Calu3 (cell line): ENCODE measurements around the gene NXNL1. TPM values are rescaled to one million over a fixed set of nuclear protein-coding genes. Genes with fewer than 3 reads are reported as not detected.

ENCODE experiments used
- BruUV-seq: library from RNA; stranded (reverse); fragments of 400-500 nt; replicated peaks from 2 replicates; lab custom pipeline; 2021; lab: Mats Ljungman, UMichigan
- CTCF ChIA-PET: fragments of 300-600 bp; sonication (Branson Sonifier 250); formaldehyde crosslinking; loops from one replicate; lab custom pipeline; 2022; ENCODE audit warnings: antibody characterized with exemption; lab: Charles Lee
- DNase-seq: peaks from one replicate; pipeline ENCODE4 v3.0.0; 2022
- H3K27ac Mint-ChIP-seq: one replicate; pipeline ENCODE4 v1.8.0; 2022; ENCODE audit warnings: mixed read lengths; ENCODE audit not compliant: unreplicated experiment
- H3K27me3 Mint-ChIP-seq: one replicate; pipeline ENCODE4 v1.8.0; 2022; ENCODE audit warnings: mixed read lengths; ENCODE audit not compliant: unreplicated experiment
- H3K36me3 Mint-ChIP-seq: one replicate; pipeline ENCODE4 v1.8.0; 2022; ENCODE audit warnings: mild to moderate bottlenecking, moderate library complexity, mixed read lengths; ENCODE audit not compliant: insufficient read depth, unreplicated experiment
- H3K4me1 Mint-ChIP-seq: one replicate; pipeline ENCODE4 v1.8.0; 2022; ENCODE audit warnings: mild to moderate bottlenecking, low read depth, mixed read lengths; ENCODE audit not compliant: unreplicated experiment
- H3K4me3 Mint-ChIP-seq: one replicate; pipeline ENCODE4 v1.8.0; 2022; ENCODE audit warnings: mild to moderate bottlenecking, low read depth, moderate library complexity, mixed read lengths; ENCODE audit not compliant: unreplicated experiment
- H3K9me3 Mint-ChIP-seq: one replicate; pipeline ENCODE4 v1.8.0; 2022; ENCODE audit warnings: low read depth, mixed read lengths; ENCODE audit not compliant: unreplicated experiment
- intact Hi-C: fragments of 100-400 bp; cut with micrococcal nuclease; formaldehyde crosslinking; loops from one replicate; pipeline ENCODE4 v1.10.0; 2022; ENCODE audit not compliant: unreplicated experiment
- total RNA-seq: library from RNA; stranded (reverse); gene quantifications from 2 replicates; pipeline ENCODE4 v1.2.3, GENCODE V29; 2022
- TF ChIP-seq, protein P1 (sequence below): fragments of 200-600 bp; IDR thresholded peaks from one replicate; pipeline ENCODE4 v1.8.0; 2022; ENCODE audit warnings: antibody characterized with exemption; ENCODE audit not compliant: unreplicated experiment

Gene NXNL1
- total RNA-seq, 1 experiment from 2014 or later = not detected

DNA sequence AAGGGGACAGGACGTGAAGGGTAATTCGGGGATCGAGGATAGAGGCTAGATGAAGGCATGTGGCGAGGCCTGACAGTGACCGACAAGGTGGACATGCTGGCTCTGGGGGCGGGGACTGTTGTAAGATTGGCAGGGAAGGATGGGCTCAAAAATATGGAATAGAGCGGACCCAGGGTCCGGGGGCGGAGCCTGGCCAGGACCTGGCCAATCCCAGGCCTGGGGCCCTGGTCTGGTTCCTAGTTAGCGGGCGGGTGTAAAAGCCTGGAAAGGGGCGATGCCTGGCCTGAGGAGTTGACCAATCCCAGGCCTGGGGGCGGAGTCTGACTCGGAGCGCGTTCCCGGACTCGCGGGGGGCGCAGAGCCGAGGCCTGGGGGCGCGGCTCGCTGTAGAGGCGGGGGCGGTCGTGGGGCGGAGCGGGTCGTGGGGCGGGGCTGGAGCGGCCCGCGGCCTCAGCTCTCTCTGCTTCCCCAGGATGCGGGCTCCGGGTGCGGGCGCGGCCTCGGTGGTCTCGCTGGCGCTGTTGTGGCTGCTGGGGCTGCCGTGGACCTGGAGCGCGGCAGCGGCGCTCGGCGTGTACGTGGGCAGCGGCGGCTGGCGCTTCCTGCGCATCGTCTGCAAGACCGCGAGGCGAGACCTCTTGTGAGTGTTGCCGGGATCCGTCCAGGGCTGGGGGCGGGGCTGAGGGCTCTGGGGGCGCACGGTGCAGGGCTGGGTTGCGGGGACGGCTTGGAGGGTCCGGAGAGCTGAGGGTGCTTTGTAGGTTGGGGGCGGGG lies 9.5 kb upstream of the NXNL1 start, which contains the start of gene SLC27A1:
Gene SLC27A1 (plus strand): TSS at position 457 of the 774 bp plus-strand sequence. CDS start 17 bp downstream, at position 474.
- Mint-ChIP-seq H3K36me3 (peaks cover 53% of the 10 kb centered on the region), H3K27ac (peak within 1 kb of the TSS; percentile 59), H3K9me3 (no peaks in the 10 kb centered on the region), H3K4me1 (peaks cover 18% of the 10 kb centered on the region), H3K4me3 (peak within 1 kb of the TSS; percentile 81), H3K27me3 (no peaks in the 10 kb centered on the region)
- intact Hi-C loops = no loop called here
- CTCF ChIA-PET = interaction anchor here (1.0 to 1.3 kb wide), 2 partner anchors 26 to 41 kb away, joined by 3 to 7 read pairs; partner anchors contain the start of gene PGLS
- peak; percentile 97 for DNase-seq
- BruUV-seq = no TSS peak
- TF ChIP-seq, protein P1, sequence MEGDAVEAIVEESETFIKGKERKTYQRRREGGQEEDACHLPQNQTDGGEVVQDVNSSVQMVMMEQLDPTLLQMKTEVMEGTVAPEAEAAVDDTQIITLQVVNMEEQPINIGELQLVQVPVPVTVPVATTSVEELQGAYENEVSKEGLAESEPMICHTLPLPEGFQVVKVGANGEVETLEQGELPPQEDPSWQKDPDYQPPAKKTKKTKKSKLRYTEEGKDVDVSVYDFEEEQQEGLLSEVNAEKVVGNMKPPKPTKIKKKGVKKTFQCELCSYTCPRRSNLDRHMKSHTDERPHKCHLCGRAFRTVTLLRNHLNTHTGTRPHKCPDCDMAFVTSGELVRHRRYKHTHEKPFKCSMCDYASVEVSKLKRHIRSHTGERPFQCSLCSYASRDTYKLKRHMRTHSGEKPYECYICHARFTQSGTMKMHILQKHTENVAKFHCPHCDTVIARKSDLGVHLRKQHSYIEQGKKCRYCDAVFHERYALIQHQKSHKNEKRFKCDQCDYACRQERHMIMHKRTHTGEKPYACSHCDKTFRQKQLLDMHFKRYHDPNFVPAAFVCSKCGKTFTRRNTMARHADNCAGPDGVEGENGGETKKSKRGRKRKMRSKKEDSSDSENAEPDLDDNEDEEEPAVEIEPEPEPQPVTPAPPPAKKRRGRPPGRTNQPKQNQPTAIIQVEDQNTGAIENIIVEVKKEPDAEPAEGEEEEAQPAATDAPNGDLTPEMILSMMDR = no peak

DNA sequence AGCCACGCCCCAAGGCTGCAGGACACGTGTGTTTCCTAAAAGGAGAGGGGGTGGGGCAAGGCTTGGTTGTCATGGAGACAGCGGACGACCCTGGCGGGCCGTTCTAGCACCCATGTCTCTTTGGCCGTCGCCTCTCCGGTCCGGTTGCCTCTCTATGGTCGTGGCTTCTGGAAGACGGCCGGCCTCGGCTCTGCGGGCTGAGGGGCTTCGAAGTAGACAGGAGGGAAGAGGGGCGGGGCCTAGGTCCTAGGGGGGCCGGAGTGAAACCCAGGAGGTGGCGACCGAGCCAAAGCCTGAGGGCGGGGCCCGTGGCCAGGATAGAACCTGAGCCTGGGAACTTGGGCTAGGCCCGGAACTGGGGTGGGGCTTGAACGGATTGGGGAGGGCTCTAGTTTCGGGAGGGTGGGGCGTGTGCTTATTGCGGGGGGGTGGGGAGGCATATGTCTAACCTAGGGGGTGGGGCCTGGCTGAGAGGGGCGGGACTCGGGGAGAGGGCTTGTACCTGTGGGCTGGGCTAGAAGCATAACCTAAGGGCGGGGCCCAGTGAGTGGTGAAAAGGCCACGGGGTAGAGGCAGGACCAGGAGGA lies 8.8 kb upstream of the NXNL1 start:
- TF ChIP-seq, protein P1 = no peak
- peak overlapping the region; percentile 24 for H3K27ac Mint-ChIP-seq
- CTCF ChIA-PET = no interaction called here
- no TSS peak for BruUV-seq
- no peaks in the 10 kb centered on the region for H3K27me3 Mint-ChIP-seq
- DNase-seq = peak; percentile 91
- H3K4me1 Mint-ChIP-seq = peaks cover 18% of the 10 kb centered on the region
- intact Hi-C loops = no loop called here
- H3K4me3 Mint-ChIP-seq = peak overlapping the region; percentile 81
- no peaks in the 10 kb centered on the region for H3K9me3 Mint-ChIP-seq
- peaks cover 53% of the 10 kb centered on the region for H3K36me3 Mint-ChIP-seq

DNA sequence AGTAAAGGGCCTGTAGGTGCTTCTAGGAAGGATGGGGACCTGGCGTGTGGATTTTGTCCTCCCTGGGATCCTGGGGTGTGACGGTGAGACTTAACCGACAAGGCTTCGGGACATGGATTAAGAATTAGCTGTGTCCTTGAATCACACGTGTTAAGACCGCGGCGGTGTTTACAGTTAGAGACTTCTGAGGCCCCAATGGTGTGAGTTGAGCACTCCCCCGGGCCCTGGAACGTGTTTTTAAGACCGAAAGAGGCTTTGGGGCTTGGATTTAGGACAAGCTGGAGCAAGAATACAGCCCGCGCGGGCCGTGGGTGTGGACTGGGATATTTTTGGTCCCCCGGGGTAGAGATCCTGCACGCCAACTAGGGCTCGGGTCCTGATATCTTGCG lies 8.4 kb upstream of the NXNL1 start:
- BruUV-seq = no TSS peak
- no peaks in the 10 kb centered on the region for H3K9me3 Mint-ChIP-seq
- intact Hi-C loops = no loop called here
- H3K4me1 Mint-ChIP-seq = peaks cover 18% of the 10 kb centered on the region
- DNase-seq = no peak
- peak overlapping the region; percentile 81 for H3K4me3 Mint-ChIP-seq
- peak overlapping the region; percentile 24 for H3K27ac Mint-ChIP-seq
- TF ChIP-seq, protein P1 = no peak
- H3K27me3 Mint-ChIP-seq = no peaks in the 10 kb centered on the region
- H3K36me3 Mint-ChIP-seq = peaks cover 53% of the 10 kb centered on the region
- CTCF ChIA-PET = interaction anchor here (0.6 kb wide), 1 partner anchor 25 kb away, joined by 4 read pairs; no protein-coding TSS in a partner anchor

DNA sequence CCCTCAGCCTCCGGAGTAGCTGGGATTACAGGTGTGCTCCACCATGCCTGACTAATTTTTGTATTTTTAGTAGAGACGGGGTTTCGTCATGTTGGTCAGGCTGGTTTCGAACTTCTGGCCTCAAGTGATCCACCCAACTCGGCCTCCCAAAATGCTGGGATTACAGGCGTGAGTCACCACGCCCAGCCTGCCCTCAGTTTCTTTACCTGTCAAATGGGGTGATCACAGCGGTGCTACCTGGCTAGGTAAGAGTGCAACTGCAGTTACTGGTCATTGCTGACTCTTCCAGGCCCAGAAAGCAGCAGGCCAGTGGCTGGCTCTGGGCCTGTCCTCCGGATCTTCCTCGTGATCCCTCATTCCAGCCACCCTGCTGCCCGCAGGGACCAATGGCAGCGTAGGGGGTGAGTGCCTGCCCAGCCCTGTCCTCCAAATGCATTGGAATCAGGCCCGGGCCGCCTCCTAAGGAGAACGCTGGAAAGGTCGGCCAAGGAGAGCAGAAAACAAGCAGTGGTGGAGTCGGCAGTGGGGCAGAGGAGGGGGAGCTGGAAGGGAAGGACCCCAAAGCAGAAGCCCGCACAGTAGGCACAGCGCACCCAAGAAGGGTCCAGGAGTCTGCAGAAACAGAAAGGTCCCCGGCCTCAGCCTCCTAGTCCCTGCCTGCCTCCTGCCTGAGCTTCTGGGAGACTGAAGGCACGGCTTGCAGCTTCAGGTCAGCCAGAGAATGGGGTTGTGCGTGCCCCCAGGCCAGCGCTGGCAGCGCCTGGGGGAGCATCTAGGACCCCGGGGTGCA lies 7.8 kb upstream of the NXNL1 start:
- peaks cover 47% of the 10 kb centered on the region for H3K36me3 Mint-ChIP-seq
- TF ChIP-seq, protein P1 = no peak
- DNase-seq = no peak
- CTCF ChIA-PET = interaction anchor here (0.6 kb wide), 1 partner anchor 24 kb away, joined by 4 read pairs; no protein-coding TSS in a partner anchor
- H3K4me3 Mint-ChIP-seq = peak overlapping the region; percentile 81
- H3K4me1 Mint-ChIP-seq = peaks cover 18% of the 10 kb centered on the region
- H3K9me3 Mint-ChIP-seq = no peaks in the 10 kb centered on the region
- no TSS peak for BruUV-seq
- no peaks in the 10 kb centered on the region for H3K27me3 Mint-ChIP-seq
- peak overlapping the region; percentile 24 for H3K27ac Mint-ChIP-seq
- intact Hi-C loops = no loop called here
